RPMI8226 (cell line): ENCODE results near the gene ABL1.
"Not testable (repeated sequence)": the region's sequence is repeated elsewhere in the genome, so short reads cannot be mapped to it uniquely, and the experiment has no call there.

Experiments
- DNase-seq: peaks from one replicate; pipeline ENCODE4 v3.0.0-alpha.2; 2015

The ABL1 gene

GRCh38 chr9:130825809-130826208 lies 9.2 kb upstream of the ABL1 start:
- DNase-seq, result no peak

GRCh38 chr9:130829762-130830161 lies 5.3 kb upstream of the ABL1 start:
- DNase-seq, result no peak

GRCh38 chr9:130830231-130830760 lies 4.8 kb upstream of the ABL1 start:
- no peak for DNase-seq

GRCh38 chr9:130831077-130831476 lies 4.0 kb upstream of the ABL1 start:
- DNase-seq, result no peak

GRCh38 chr9:130833031-130833990 lies 1.7 kb upstream of the ABL1 start:
- no peak for DNase-seq

GRCh38 chr9:130835441-130836298 lies 616 bp downstream of the ABL1 start:
- DNase-seq, result peak; percentile 51

GRCh38 chr9:130837002-130837511 lies 2.0 kb downstream of the ABL1 start:
- no peak for DNase-seq

GRCh38 chr9:130837643-130838042 lies 2.6 kb downstream of the ABL1 start:
- DNase-seq, result no peak

- no peak for DNase-seq
Measured at GRCh38 chr9:130839132-130840111, 4.4 kb downstream of the ABL1 start.

- DNase-seq, result no peak
Measured at GRCh38 chr9:130842545-130842944, 7.5 kb downstream of the ABL1 start.

GRCh38 chr9:130843049-130843908 lies 8.2 kb downstream of the ABL1 start:
- DNase-seq, result no peak

- no peak for DNase-seq
Measured at GRCh38 chr9:130844044-130844451, 9.0 kb downstream of the ABL1 start.

- DNase-seq, result no peak
Measured at GRCh38 chr9:130845254-130845653, 10.2 kb downstream of the ABL1 start.

GRCh38 chr9:130845901-130846481 lies 10.9 kb downstream of the ABL1 start:
- DNase-seq, result no peak

GRCh38 chr9:130846487-130847305 lies 11.6 kb downstream of the ABL1 start:
- DNase-seq, result no peak

- DNase-seq, result no peak
Measured at GRCh38 chr9:130847306-130848217, 12.5 kb downstream of the ABL1 start.

GRCh38 chr9:130848514-130848913 lies 13.5 kb downstream of the ABL1 start:
- DNase-seq, result not testable (repeated sequence)

- DNase-seq, result no peak
Measured at GRCh38 chr9:130849356-130849755, 14.3 kb downstream of the ABL1 start.
